Measurements from ENCODE around the gene THSD7A. TPM values are rescaled to one million over a fixed set of nuclear protein-coding genes. Genes with fewer than 3 reads are reported as not detected.

THSD7A gene
- total RNA-seq, 2 experiments from 2014 or later = not detected

- DNase-seq (no peak), ATAC-seq (no peak)
- intact Hi-C loops (cut with DNase I, micrococcal nuclease) = no loop called here
- POLR2A ChIA-PET = no interaction called here
- CTCF ChIA-PET = no interaction called here
- Mint-ChIP-seq H3K4me1 (no peaks in the 10 kb centered on the region), H3K9me3 (ENCODE audit: low read depth) (no peaks in the 10 kb centered on the region), H3K27me3 (no peaks in the 10 kb centered on the region), H3K36me3 (ENCODE audit: low read depth) (no peaks in the 10 kb centered on the region), H3K4me3 (no peak overlapping the region), H3K27ac (no peak overlapping the region)
These were observed 117.3 kb downstream of the THSD7A start for GRCh38 chr7:11714676-11715075.

- intact Hi-C loops (cut with DNase I, micrococcal nuclease) = no loop called here
- Mint-ChIP-seq H3K27ac (no peak overlapping the region), H3K4me3 (no peak overlapping the region), H3K27me3 (no peaks in the 10 kb centered on the region), H3K4me1 (no peaks in the 10 kb centered on the region), H3K9me3 (ENCODE audit: low read depth) (no peaks in the 10 kb centered on the region), H3K36me3 (ENCODE audit: low read depth) (no peaks in the 10 kb centered on the region)
- ChIA-PET CTCF (no interaction called here), POLR2A (no interaction called here)
- DNase-seq (no peak), ATAC-seq (no peak)
These were observed 117.8 kb downstream of the THSD7A start for GRCh38 chr7:11714205-11714604.

GRCh38 chr7:11713352-11713751, 118.6 kb downstream of the THSD7A start:
- Mint-ChIP-seq H3K4me3 (no peak overlapping the region), H3K27me3 (no peaks in the 10 kb centered on the region), H3K4me1 (no peaks in the 10 kb centered on the region), H3K36me3 (ENCODE audit: low read depth) (no peaks in the 10 kb centered on the region), H3K9me3 (ENCODE audit: low read depth) (no peaks in the 10 kb centered on the region), H3K27ac (no peak overlapping the region)
- CTCF ChIA-PET = no interaction called here
- DNase-seq (no peak), ATAC-seq (no peak)
- intact Hi-C loops (cut with DNase I, micrococcal nuclease) = no loop called here
- POLR2A ChIA-PET = no interaction called here

- no peaks in the 10 kb centered on the region for H3K4me1 Mint-ChIP-seq
- H3K9me3 Mint-ChIP-seq (ENCODE audit: low read depth) = no peaks in the 10 kb centered on the region
- ATAC-seq (no peak), DNase-seq (no peak)
- ChIA-PET POLR2A (no interaction called here), CTCF (interaction anchor here (1.1 kb wide), 1 partner anchor 9 kb away, joined by 4 read pairs; no protein-coding TSS in a partner anchor)
- intact Hi-C loops (cut with DNase I, micrococcal nuclease) = no loop called here
- no peak overlapping the region for H3K27ac Mint-ChIP-seq
- no peaks in the 10 kb centered on the region for H3K36me3 Mint-ChIP-seq (ENCODE audit: low read depth)
- H3K4me3 Mint-ChIP-seq = no peak overlapping the region
- no peaks in the 10 kb centered on the region for H3K27me3 Mint-ChIP-seq
These were observed 121.6 kb downstream of the THSD7A start for GRCh38 chr7:11710377-11710776.

GRCh38 chr7:11709196-11709595, 122.8 kb downstream of the THSD7A start:
- Mint-ChIP-seq H3K4me1 (no peaks in the 10 kb centered on the region), H3K27me3 (no peaks in the 10 kb centered on the region), H3K9me3 (ENCODE audit: low read depth) (no peaks in the 10 kb centered on the region), H3K4me3 (no peak overlapping the region), H3K36me3 (ENCODE audit: low read depth) (no peaks in the 10 kb centered on the region), H3K27ac (no peak overlapping the region)
- POLR2A ChIA-PET = no interaction called here
- DNase-seq (no peak), ATAC-seq (no peak)
- intact Hi-C loops (cut with DNase I, micrococcal nuclease) = no loop called here
- CTCF ChIA-PET = no interaction called here

GRCh38 chr7:11707606-11708193, 124.3 kb downstream of the THSD7A start:
- ChIA-PET CTCF (interaction anchor here (0.6 kb wide), 1 partner anchor 163 kb away, joined by 3 read pairs; no protein-coding TSS in a partner anchor), POLR2A (no interaction called here)
- H3K27me3 Mint-ChIP-seq = no peaks in the 10 kb centered on the region
- H3K9me3 Mint-ChIP-seq (ENCODE audit: low read depth) = no peaks in the 10 kb centered on the region
- no peak for DNase-seq
- H3K4me3 Mint-ChIP-seq = no peak overlapping the region
- no peaks in the 10 kb centered on the region for H3K4me1 Mint-ChIP-seq
- no peaks in the 10 kb centered on the region for H3K36me3 Mint-ChIP-seq (ENCODE audit: low read depth)
- no peak overlapping the region for H3K27ac Mint-ChIP-seq
- intact Hi-C loops (cut with DNase I, micrococcal nuclease) = no loop called here
- no peak for ATAC-seq

GRCh38 chr7:11706666-11707605, 125.1 kb downstream of the THSD7A start:
- ATAC-seq (no peak), DNase-seq (no peak)
- intact Hi-C loops (cut with DNase I, micrococcal nuclease) = no loop called here
- no peaks in the 10 kb centered on the region for H3K9me3 Mint-ChIP-seq (ENCODE audit: low read depth)
- CTCF ChIA-PET = interaction anchor here (0.6 kb wide), 1 partner anchor 163 kb away, joined by 3 read pairs; no protein-coding TSS in a partner anchor
- H3K36me3 Mint-ChIP-seq (ENCODE audit: low read depth) = no peaks in the 10 kb centered on the region
- H3K27ac Mint-ChIP-seq = no peak overlapping the region
- POLR2A ChIA-PET = no interaction called here
- no peaks in the 10 kb centered on the region for H3K4me1 Mint-ChIP-seq
- no peaks in the 10 kb centered on the region for H3K27me3 Mint-ChIP-seq
- H3K4me3 Mint-ChIP-seq = no peak overlapping the region

- no peak overlapping the region for H3K4me3 Mint-ChIP-seq
- CTCF ChIA-PET = interaction anchor here (0.5 kb wide), 1 partner anchor 16 kb away, joined by 3 read pairs; no protein-coding TSS in a partner anchor
These were observed 128.2 kb downstream of the THSD7A start for GRCh38 chr7:11703829-11704228.

GRCh38 chr7:11702938-11703337, 129.1 kb downstream of the THSD7A start:
- DNase-seq = no peak
- Mint-ChIP-seq H3K36me3 (ENCODE audit: low read depth) (no peaks in the 10 kb centered on the region), H3K27me3 (no peaks in the 10 kb centered on the region), H3K4me1 (no peaks in the 10 kb centered on the region), H3K4me3 (no peak overlapping the region), H3K9me3 (ENCODE audit: low read depth) (no peaks in the 10 kb centered on the region), H3K27ac (no peak overlapping the region)
- CTCF ChIA-PET = interaction anchor here (0.6 kb wide), 1 partner anchor 921 kb away, joined by 3 read pairs; no protein-coding TSS in a partner anchor
- intact Hi-C loops (cut with DNase I, micrococcal nuclease) = no loop called here
- POLR2A ChIA-PET = no interaction called here
- no peak for ATAC-seq

More at GRCh38 chr7:11703829-11704228, 128.2 kb downstream of the THSD7A start:
- H3K27me3 Mint-ChIP-seq = no peaks in the 10 kb centered on the region
- ATAC-seq (no peak), DNase-seq (no peak)
- POLR2A ChIA-PET = no interaction called here
- no peaks in the 10 kb centered on the region for H3K9me3 Mint-ChIP-seq (ENCODE audit: low read depth)
- H3K4me1 Mint-ChIP-seq = no peaks in the 10 kb centered on the region
- no peak overlapping the region for H3K27ac Mint-ChIP-seq
- H3K36me3 Mint-ChIP-seq (ENCODE audit: low read depth) = no peaks in the 10 kb centered on the region
- intact Hi-C loops (cut with DNase I, micrococcal nuclease) = no loop called here

- H3K4me3 Mint-ChIP-seq = no peak overlapping the region
- ATAC-seq = no peak
- H3K9me3 Mint-ChIP-seq (ENCODE audit: low read depth) = no peaks in the 10 kb centered on the region
- no peak overlapping the region for H3K27ac Mint-ChIP-seq
- DNase-seq = no peak
- CTCF ChIA-PET = no interaction called here
- intact Hi-C loops (cut with DNase I, micrococcal nuclease) = no loop called here
- H3K4me1 Mint-ChIP-seq = no peaks in the 10 kb centered on the region
- H3K36me3 Mint-ChIP-seq (ENCODE audit: low read depth) = no peaks in the 10 kb centered on the region
- POLR2A ChIA-PET = no interaction called here
- no peaks in the 10 kb centered on the region for H3K27me3 Mint-ChIP-seq
These were observed 130.0 kb downstream of the THSD7A start for GRCh38 chr7:11701829-11702560.

- Mint-ChIP-seq H3K4me1 (no peaks in the 10 kb centered on the region), H3K27ac (no peak overlapping the region), H3K4me3 (no peak overlapping the region), H3K27me3 (no peaks in the 10 kb centered on the region), H3K9me3 (ENCODE audit: low read depth) (no peaks in the 10 kb centered on the region), H3K36me3 (ENCODE audit: low read depth) (no peaks in the 10 kb centered on the region)
- ATAC-seq (no peak), DNase-seq (no peak)
- CTCF ChIA-PET = no interaction called here
- intact Hi-C loops (cut with DNase I, micrococcal nuclease) = no loop called here
- POLR2A ChIA-PET = no interaction called here
These were observed 132.3 kb downstream of the THSD7A start for GRCh38 chr7:11699666-11700065.

Data from activated CD4-positive, alpha-beta T cell treated with anti-CD3 and anti-CD28 coated beads for 36 hours (primary cell).